ENCODE results near the gene FOXO4.

Gene FOXO4

GRCh38 chrX:71143508-71143907, 47.9 kb downstream of the FOXO4 start:
- DNase-seq (ENCODE audit: low spot score) = no peak

DNA sequence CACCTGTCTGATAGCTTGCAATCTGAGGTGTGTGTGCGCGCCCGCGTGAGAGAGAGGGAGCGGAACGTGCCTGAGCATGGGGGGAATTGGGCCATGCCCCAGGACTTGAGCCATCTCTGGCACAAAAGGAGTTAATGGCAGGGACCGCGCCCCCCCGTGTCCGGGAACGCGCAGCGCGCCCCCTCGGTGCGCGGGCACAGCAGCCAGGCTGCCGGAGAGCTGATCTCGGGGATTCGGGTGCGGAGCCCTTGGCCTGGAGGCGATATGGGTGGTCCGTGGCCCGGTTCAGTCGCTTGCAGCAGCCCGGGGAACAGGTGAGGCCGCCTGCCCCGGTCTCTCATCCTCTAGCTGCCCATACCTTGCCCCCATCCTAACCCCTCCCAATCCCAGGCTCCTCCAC, 49.0 kb downstream of the FOXO4 start, which contains the start of gene NLGN3:
NLGN3 (plus strand) TSS at position 191 of the 400 bp plus-strand sequence. CDS start 2,909 bp downstream, outside the sequence.
- no peak for DNase-seq (ENCODE audit: low spot score)

DNA sequence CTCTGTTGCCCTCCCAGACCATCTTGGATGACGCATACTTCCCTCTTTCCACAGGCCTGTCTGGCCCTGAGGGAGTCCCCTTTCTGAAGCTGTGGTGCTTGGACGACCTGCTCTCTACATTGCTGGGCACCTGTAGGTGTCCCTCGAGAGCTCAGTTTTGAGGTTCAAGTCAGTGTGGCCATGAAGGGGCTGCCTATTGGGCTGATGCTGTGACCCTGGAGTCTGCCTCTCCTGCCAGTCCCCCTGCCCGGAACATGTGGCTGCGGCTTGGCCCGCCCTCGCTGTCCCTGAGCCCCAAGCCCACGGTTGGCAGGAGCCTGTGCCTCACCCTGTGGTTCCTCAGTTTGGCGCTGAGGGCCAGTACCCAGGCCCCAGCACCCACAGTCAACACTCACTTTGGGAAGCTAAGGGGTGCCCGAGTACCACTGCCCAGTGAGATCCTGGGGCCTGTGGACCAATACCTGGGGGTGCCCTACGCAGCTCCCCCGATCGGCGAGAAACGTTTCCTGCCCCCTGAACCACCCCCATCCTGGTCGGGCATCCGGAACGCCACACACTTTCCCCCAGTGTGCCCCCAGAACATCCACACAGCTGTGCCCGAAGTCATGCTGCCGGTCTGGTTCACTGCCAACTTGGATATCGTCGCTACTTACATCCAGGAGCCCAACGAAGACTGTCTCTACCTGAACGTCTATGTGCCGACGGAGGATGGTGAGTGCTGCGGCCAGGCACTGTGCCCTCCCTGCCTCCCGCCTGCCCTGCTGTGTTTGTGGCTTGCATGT, 52.0 kb downstream of the FOXO4 start:
- no peak for DNase-seq (ENCODE audit: low spot score)

GRCh38 chrX:71148278-71148663, 52.6 kb downstream of the FOXO4 start:
- DNase-seq (ENCODE audit: low spot score) = no peak

DNA sequence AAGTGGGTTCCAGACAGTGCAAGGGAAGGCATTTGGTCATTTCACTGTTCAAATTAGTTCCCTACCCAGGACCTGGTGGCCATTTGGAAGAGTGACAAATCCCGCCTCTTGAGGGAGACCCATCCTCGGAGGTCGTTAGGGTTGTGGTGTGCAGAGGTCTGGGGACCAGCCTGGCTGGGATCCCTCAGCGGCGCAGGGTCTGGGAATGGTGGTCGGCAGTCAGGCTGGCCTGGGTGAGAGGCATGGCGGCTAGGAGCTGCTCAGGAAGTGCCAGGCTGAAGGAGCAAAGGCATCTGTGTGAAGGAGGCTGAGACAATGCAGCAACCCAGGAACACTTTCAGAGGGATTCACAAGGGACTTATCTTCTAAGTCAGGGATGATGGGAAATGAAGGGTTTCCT, 55.7 kb downstream of the FOXO4 start:
- DNase-seq (ENCODE audit: low spot score) = no peak

Small RNAs within 50 kb of the gene (small RNA-seq; reads per million reads assigned to genes)
- gene CXorf65 = 0 to 0.09 reads per million in 2 experiments
